ENCODE measurements around the gene RAB1A. TPM values are rescaled to one million over a fixed set of nuclear protein-coding genes. Genes with fewer than 3 reads are reported as not detected.

Gene RAB1A
- total and polyA plus RNA-seq, 9 of the 15 experiments (the other 6 are each of a cell fraction or from before 2014, with no cell fraction given) = 43.8 to 163 (median 67.7) TPM

- TF ChIP-seq, protein P1, sequence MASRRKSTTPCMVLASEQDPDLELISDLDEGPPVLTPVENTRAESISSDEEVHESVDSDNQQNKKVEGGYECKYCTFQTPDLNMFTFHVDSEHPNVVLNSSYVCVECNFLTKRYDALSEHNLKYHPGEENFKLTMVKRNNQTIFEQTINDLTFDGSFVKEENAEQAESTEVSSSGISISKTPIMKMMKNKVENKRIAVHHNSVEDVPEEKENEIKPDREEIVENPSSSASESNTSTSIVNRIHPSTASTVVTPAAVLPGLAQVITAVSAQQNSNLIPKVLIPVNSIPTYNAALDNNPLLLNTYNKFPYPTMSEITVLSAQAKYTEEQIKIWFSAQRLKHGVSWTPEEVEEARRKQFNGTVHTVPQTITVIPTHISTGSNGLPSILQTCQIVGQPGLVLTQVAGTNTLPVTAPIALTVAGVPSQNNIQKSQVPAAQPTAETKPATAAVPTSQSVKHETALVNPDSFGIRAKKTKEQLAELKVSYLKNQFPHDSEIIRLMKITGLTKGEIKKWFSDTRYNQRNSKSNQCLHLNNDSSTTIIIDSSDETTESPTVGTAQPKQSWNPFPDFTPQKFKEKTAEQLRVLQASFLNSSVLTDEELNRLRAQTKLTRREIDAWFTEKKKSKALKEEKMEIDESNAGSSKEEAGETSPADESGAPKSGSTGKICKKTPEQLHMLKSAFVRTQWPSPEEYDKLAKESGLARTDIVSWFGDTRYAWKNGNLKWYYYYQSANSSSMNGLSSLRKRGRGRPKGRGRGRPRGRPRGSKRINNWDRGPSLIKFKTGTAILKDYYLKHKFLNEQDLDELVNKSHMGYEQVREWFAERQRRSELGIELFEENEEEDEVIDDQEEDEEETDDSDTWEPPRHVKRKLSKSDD (conservative IDR thresholded peaks at IDR 0.05; ENCODE audit: low read length) = no peak
These were observed 65.0 kb downstream of the RAB1A start (continued) for GRCh38 chr2:65064728-65065552.

- Histone ChIP-seq H3K36me3 (ENCODE audit: control insufficient read depth, insufficient read depth, low read length) (no peaks in the 10 kb centered on the region; the same call in 2 of the 3 replicates), H3K9ac (ENCODE audit: insufficient read depth in 1 of 2, low read depth in 2 of 2, low read length in 2 of 2) (peak overlapping the region in 1 of 2 experiments; percentile 62; a peak in 1 of 4 replicates), H3K9me3 (replicated peaks; ENCODE audit: control insufficient read depth, insufficient read depth, low read depth, low read length) (no peaks in the 10 kb centered on the region), H3K9me1 (ENCODE audit: control insufficient read depth, insufficient read depth, low read length) (no peaks in the 10 kb centered on the region), H3K27ac (ENCODE audit: extremely low read depth, low read depth, low read length) (peak overlapping the region; percentile 62), H3K4me2 (ENCODE audit: insufficient read depth, low read length) (peak overlapping the region; percentile 21; the same call in 1 of the 2 replicates), H3K4me3 (no peak overlapping the region), H2AFZ (ENCODE audit: low read depth, low read length) (no peak overlapping the region), H3K27me3 (ENCODE audit: control insufficient read depth in 2 of 2, insufficient read depth in 2 of 2, low read length in 2 of 2) (no peaks in the 10 kb centered on the region), H3K79me2 (ENCODE audit: control insufficient read depth, insufficient read depth, low read length) (peaks cover 42% of the 10 kb centered on the region), H3K4me1 (replicated peaks in 1 of 2; ENCODE audit: control insufficient read depth in 2 of 2, insufficient read depth in 2 of 2, low read length in 2 of 2) (peaks cover 23 to 41% of the 10 kb centered on the region in 2 experiments), H4K20me1 (replicated peaks; ENCODE audit: control insufficient read depth, insufficient read depth, low read length) (peaks cover 4% of the 10 kb centered on the region; the same call in 1 of the 2 replicates)
- 52% methylated on average over 13 of the region's 13 CpGs for WGBS (ENCODE audit: insufficient coverage, low coverage, missing lambda C conversion rate)
- ATAC-seq (peak; percentile 76), FAIRE-seq (peak; percentile 77), DNase-seq (ENCODE audit: extremely low read depth in 1 of 4, low spot score in 3 of 4) (peak; percentile 65 to 78 (median 72))
- in situ Hi-C loops (cut with MboI) = loop anchor here (10.0 kb wide), 1 partner anchor 512 kb away; no protein-coding TSS in a partner anchor
- ChIA-PET CTCF (ENCODE audit: low intra/inter-chr PET ratio) (interaction anchor here (3.5 kb wide), 1 partner anchor 125 kb away, joined by 16 read pairs; no protein-coding TSS in a partner anchor), POLR2A (interaction anchor here (0.6 to 1.8 kb wide), 6 partner anchors 8 to 208 kb away, joined by 3 to 7 read pairs (median 4); no protein-coding TSS in a partner anchor)
- intact Hi-C loops (cut with micrococcal nuclease) = loop anchor here (5.0 to 10.0 kb wide), 4 partner anchors 214 to 509 kb away; partner anchors contain the start of gene SPRED2
- BruUV-seq (replicated peaks) = no TSS peak
- TF ChIP-seq ZNF134 (CRISPR knock-in tag; conservative IDR thresholded peaks at IDR 0.05) = no peak
- TF ChIP-seq POLR2AphosphoS5 (IDR thresholded peaks at IDR 0.05; ENCODE audit: control insufficient read depth, insufficient read depth, low read depth, low read length) = no peak
- TF ChIP-seq RBBP5 (IDR thresholded peaks at IDR 0.05; ENCODE audit: borderline replicate concordance, insufficient read depth, low read length, poor library complexity, severe bottlenecking) = no peak
- no peak for TF ChIP-seq ZNF354B (CRISPR knock-in tag; IDR thresholded peaks at IDR 0.05)
- no peak for TF ChIP-seq HIVEP1 (CRISPR knock-in tag; IDR thresholded peaks at IDR 0.05)
- TF ChIP-seq ZKSCAN8 (CRISPR knock-in tag; IDR thresholded peaks at IDR 0.05) = no peak
- TF ChIP-seq, protein P2, sequence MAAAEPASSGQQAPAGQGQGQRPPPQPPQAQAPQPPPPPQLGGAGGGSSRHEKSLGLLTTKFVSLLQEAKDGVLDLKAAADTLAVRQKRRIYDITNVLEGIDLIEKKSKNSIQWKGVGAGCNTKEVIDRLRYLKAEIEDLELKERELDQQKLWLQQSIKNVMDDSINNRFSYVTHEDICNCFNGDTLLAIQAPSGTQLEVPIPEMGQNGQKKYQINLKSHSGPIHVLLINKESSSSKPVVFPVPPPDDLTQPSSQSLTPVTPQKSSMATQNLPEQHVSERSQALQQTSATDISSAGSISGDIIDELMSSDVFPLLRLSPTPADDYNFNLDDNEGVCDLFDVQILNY (CRISPR knock-in tag; IDR thresholded peaks at IDR 0.05) = no peak
- TF ChIP-seq MAFG (tag; conservative IDR thresholded peaks at IDR 0.05) = peak; percentile 77
- no peak for TF ChIP-seq ZNF12 (CRISPR knock-in tag; IDR thresholded peaks at IDR 0.05)
- TF ChIP-seq CTBP1 (IDR thresholded peaks at IDR 0.05; ENCODE audit: borderline replicate concordance) = peak; percentile 41; the same call in 1 of the 2 replicates
- TF ChIP-seq L3MBTL2 (IDR thresholded peaks at IDR 0.05) = no peak
- no peak for TF ChIP-seq KAT7 (CRISPR knock-in tag; IDR thresholded peaks at IDR 0.05; ENCODE audit: borderline replicate concordance)
- TF ChIP-seq FUS (optimal IDR thresholded peaks at IDR 0.05; ENCODE audit: low read depth, low read length) = no peak
These were observed 66.8 kb downstream of the RAB1A start for GRCh38 chr2:65062843-65063825.

Data from K562 (cell line).